Esophagus muscularis mucosa (tissue), 4 donors: ENCODE results near the gene SH3PXD2A. TPM values are rescaled to one million over a fixed set of nuclear protein-coding genes. Genes with fewer than 3 reads are reported as not detected.

Source experiments
- DNase-seq: peaks from one replicate; pipeline ENCODE4 v3.0.0-alpha.2; 2017; ENCODE audit errors: extremely low spot score
- H3K27ac ChIP-seq, 4 donors: fragments of 200-600 bp; sonication (generic); replicated peaks in 1 of 4; 1 replicate in 3 of 4; 2 replicates in 1 of 4; pipeline ENCODE4 v1.5.1; 2016 to 2019; ENCODE audit warnings: mild to moderate bottlenecking in 1 of 4
- H3K27me3 ChIP-seq, 4 donors: fragments of 200-600 bp; sonication (generic); one replicate each; pipeline versions ENCODE4 v1.5.1 to v1.6.0; 2016 to 2019
- H3K36me3 ChIP-seq, 4 donors: fragments of 200-600 bp; sonication (generic); one replicate each; pipeline ENCODE4 v1.5.1; 2016 to 2019
- H3K4me1 ChIP-seq, 4 donors: fragments of 200-600 bp; sonication (generic); one replicate each; pipeline ENCODE4 v1.5.1; 2016 to 2019
- H3K4me3 ChIP-seq, 4 donors: fragments of 200-600 bp; sonication (generic); 1 replicate in 2 of 4; 2 replicates in 2 of 4; pipeline ENCODE4 v1.5.1; 2016 to 2019; ENCODE audit warnings: mild to moderate bottlenecking in 4 of 4, moderate library complexity in 1 of 4
- H3K9me3 ChIP-seq, 4 donors: fragments of 200-600 bp; sonication (generic); 1 replicate in 3 of 4; 2 replicates in 1 of 4; pipeline ENCODE4 v1.5.1; 2016 to 2019
- EP300 ChIP-seq: sonication (generic); formaldehyde crosslinking; IDR thresholded peaks from one replicate; pipeline ENCODE4 v1.6.1; 2017; ENCODE audit warnings: antibody characterized with exemption
- POLR2A ChIP-seq: fragments of 450-650 bp; IDR thresholded peaks from one replicate; pipeline ENCODE4 v1.6.1; 2017; ENCODE audit warnings: antibody characterized with exemption, moderate library complexity, mild to moderate bottlenecking, low read depth
- POLR2AphosphoS5 ChIP-seq, 2 donors: sonication (generic); formaldehyde crosslinking; IDR thresholded peaks; one replicate each; pipeline ENCODE4 v1.6.1; 2017; ENCODE audit warnings: antibody characterized with exemption in 2 of 2
- WGBS: methylation state at CpG from one replicate; pipeline ENCODE4 v1.1.5; 2018; 5-methylcytosine and 5-hydroxymethylcytosine counted together
- intact Hi-C: fragments of 100-400 bp; cut with DNase I; formaldehyde crosslinking; loops from one replicate; pipeline ENCODE4 v1.15.1; 2023
- total RNA-seq, 4 donors: library from RNA; depleted of rRNA; stranded (reverse); fragments of >200 nt; gene quantifications; one replicate each; pipeline versions ENCODE4 v1.1.0 to v1.2.1, GENCODE V29; 2016
- TF ChIP-seq, protein P1 (sequence below), 3 experiments: fragments of 200-600 bp in 2 of 3; fragments of 450-650 bp in 1 of 3; sonication (generic) in 2 of 3; IDR thresholded peaks; one replicate each; pipeline ENCODE4 v1.5.1; 2017 to 2019; ENCODE audit warnings: antibody characterized with exemption in 3 of 3, mild to moderate bottlenecking in 2 of 3, moderate library complexity in 1 of 3

The SH3PXD2A gene
- total RNA-seq, 4 donors from 2014 or later, result 30.5 to 69.3 (median 40.0) TPM

DNA sequence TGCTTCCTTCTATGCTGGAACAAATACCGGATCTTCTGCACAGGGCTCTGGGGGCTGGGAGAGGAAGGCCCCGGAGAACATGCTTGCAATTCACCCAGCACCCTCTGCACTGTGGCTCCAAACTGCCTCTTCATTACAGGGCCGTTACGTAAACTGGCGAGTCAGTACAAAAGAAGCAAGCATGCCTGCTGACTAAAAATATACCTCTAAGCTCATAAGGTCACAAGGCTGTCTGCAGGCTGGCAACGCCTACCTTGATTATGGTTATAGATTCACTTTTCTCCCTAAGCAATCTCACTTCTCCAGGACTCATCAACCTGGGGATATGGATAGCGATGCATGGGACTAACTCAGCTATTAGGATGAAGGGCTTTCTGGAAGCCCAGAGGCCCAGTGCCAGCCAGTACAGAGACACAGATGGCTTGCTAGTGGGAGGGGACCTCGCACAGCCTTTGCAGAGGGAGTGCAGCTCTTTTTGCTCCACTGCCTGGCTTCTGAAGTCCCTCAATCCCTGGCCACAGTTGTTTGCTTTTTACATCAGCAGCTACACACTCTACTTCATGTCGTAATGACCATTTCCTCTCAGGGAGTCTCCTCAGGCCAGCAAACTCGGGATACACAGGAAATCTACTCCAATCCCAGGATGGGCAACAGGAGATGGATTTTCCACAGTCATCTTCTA lies 96.1 kb downstream of the SH3PXD2A start:
- Histone ChIP-seq H3K36me3 (no peaks in the 10 kb centered on the region), H3K27ac (peak overlapping the region; percentile 75 to 90 (median 88)), H3K27me3 (no peaks in the 10 kb centered on the region), H3K9me3 (no peaks in the 10 kb centered on the region), H3K4me3 (no peak overlapping the region), H3K4me1 (peaks cover 67 to 75% (median 70%) of the 10 kb centered on the region in 4 donors)
- no peak for TF ChIP-seq POLR2A
- TF ChIP-seq, protein P1, sequence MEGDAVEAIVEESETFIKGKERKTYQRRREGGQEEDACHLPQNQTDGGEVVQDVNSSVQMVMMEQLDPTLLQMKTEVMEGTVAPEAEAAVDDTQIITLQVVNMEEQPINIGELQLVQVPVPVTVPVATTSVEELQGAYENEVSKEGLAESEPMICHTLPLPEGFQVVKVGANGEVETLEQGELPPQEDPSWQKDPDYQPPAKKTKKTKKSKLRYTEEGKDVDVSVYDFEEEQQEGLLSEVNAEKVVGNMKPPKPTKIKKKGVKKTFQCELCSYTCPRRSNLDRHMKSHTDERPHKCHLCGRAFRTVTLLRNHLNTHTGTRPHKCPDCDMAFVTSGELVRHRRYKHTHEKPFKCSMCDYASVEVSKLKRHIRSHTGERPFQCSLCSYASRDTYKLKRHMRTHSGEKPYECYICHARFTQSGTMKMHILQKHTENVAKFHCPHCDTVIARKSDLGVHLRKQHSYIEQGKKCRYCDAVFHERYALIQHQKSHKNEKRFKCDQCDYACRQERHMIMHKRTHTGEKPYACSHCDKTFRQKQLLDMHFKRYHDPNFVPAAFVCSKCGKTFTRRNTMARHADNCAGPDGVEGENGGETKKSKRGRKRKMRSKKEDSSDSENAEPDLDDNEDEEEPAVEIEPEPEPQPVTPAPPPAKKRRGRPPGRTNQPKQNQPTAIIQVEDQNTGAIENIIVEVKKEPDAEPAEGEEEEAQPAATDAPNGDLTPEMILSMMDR (IDR thresholded peaks at IDR 0.05), result peak in 1 of 3 experiments; percentile 11
- TF ChIP-seq POLR2AphosphoS5 (IDR thresholded peaks at IDR 0.05), result peak; percentile 65 to 71
- no peak for DNase-seq
- WGBS, result 13% methylated on average over 8 of the region's 10 CpGs
- intact Hi-C loops, result no loop called here

DNA sequence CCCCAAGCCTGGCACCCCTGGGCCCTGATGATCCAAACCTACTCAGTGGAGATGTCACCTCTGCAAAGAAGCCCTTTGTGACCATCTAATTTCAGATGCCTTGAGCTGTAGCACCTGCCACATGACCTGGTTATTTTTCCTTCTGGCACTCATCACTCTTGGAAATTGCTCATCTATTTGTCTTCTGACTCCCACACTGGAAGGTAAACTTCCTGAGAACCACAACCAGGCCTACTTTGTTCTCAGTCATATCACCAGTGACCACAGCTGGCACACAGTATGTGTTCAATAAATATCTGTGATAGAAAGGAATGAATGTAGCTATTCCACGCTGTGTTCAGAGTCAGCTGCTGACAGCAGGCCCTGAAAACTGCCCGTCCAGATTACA lies 97.1 kb downstream of the SH3PXD2A start:
- Histone ChIP-seq H3K36me3 (no peaks in the 10 kb centered on the region), H3K9me3 (no peaks in the 10 kb centered on the region), H3K4me1 (peaks cover 57 to 65% (median 60%) of the 10 kb centered on the region in 4 donors), H3K27ac (peak overlapping the region; percentile 75 to 90 (median 88)), H3K27me3 (no peaks in the 10 kb centered on the region), H3K4me3 (no peak overlapping the region)
- intact Hi-C loops, result no loop called here
- DNase-seq, result no peak
- TF ChIP-seq EP300, result no peak
- TF ChIP-seq, protein P1 (IDR thresholded peaks at IDR 0.05), result no peak
- no peak for TF ChIP-seq POLR2A
- TF ChIP-seq POLR2AphosphoS5 (IDR thresholded peaks at IDR 0.05), result no peak
- 69% methylated on average over 2 of the region's 2 CpGs for WGBS

- peaks cover 51 to 60% (median 55%) of the 10 kb centered on the region in 4 donors for H3K4me1 ChIP-seq
- H3K27me3 ChIP-seq, result no peaks in the 10 kb centered on the region
- no peaks in the 10 kb centered on the region for H3K9me3 ChIP-seq
- H3K27ac ChIP-seq, result peak overlapping the region; percentile 75 to 90 (median 88)
- H3K4me3 ChIP-seq, result no peak overlapping the region
- DNase-seq, result no peak
- intact Hi-C loops, result no loop called here
- peak; percentile 40 to 49 for TF ChIP-seq POLR2AphosphoS5 (IDR thresholded peaks at IDR 0.05)
- TF ChIP-seq, protein P1 (IDR thresholded peaks at IDR 0.05), result no peak
- no peaks in the 10 kb centered on the region for H3K36me3 ChIP-seq
- WGBS, result 65% methylated on average over 12 of the region's 18 CpGs
Measured at GRCh38 chr10:103757531-103758293, 97.7 kb downstream of the SH3PXD2A start.

DNA sequence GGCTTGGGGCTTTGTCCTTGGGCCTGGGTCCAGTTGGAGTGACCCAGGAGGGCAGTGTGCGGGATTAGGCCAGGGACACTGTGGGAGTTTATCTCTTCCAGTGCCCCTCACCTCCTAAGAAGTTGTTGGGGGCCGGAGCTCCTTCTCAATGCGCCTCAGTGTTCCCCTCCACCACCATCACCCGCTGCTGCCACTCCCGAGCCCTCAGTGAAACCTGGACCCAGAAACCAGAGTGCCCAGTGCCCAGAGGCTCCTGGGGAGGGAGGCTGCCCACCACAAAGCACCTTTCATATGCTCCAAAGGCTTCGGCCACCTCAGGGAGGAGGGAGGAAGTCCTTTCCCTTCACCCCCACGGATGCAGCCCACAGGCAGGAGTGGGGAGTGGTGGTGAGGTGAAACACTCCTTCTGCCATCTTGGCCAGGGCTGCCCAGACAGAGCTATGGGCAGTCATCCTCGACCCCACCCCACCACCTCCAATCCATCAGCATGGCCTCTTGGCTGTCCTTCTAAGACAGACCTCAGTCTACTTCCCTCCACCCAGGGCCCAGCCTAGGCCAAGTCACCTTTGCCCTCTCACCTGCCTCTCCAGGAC lies 99.0 kb downstream of the SH3PXD2A start:
- no peak overlapping the region for H3K4me3 ChIP-seq
- no peaks in the 10 kb centered on the region for H3K36me3 ChIP-seq
- intact Hi-C loops, result no loop called here
- DNase-seq, result no peak
- H3K4me1 ChIP-seq, result peaks cover 45 to 57% (median 50%) of the 10 kb centered on the region in 4 donors
- 82% methylated on average over 6 of the region's 8 CpGs for WGBS
- H3K27me3 ChIP-seq, result no peaks in the 10 kb centered on the region
- no peak for TF ChIP-seq POLR2A
- TF ChIP-seq EP300, result no peak
- no peak for TF ChIP-seq POLR2AphosphoS5 (IDR thresholded peaks at IDR 0.05)
- TF ChIP-seq, protein P1 (IDR thresholded peaks at IDR 0.05), result no peak
- peak overlapping the region in 1 of 4 donors; percentile 88 for H3K27ac ChIP-seq
- H3K9me3 ChIP-seq, result no peaks in the 10 kb centered on the region
